Adrenal gland (tissue), 12 donors: ENCODE data around the gene RAF1. TPM values are rescaled to one million over a fixed set of nuclear protein-coding genes. Genes with fewer than 3 reads are reported as not detected.
"Not testable (repeated sequence)": the region's sequence is repeated elsewhere in the genome, so short reads cannot be mapped to it uniquely, and the experiment has no call there.

ENCODE experiments used
- DNase-seq, 7 donors: peaks; one replicate each; pipeline ENCODE4 v3.0.0-alpha.2; 2019 to 2020
- H3K27ac ChIP-seq, 5 donors: fragments of 200-600 bp; sonication (generic) in 4 of 5; 1 replicate in 3 of 5; 2 replicates in 2 of 5; pipeline versions ENCODE4 v1.5.1 to v1.8.0; 2016 to 2020; ENCODE audit warnings: mild to moderate bottlenecking in 1 of 5
- H3K27me3 ChIP-seq: fragments of 200-600 bp; 2 replicates; pipeline ENCODE4 v1.8.0; 2021
- H3K36me3 ChIP-seq, 2 donors: fragments of 200-600 bp; replicated peaks in 1 of 2; 1 replicate in 1 of 2; 2 replicates in 1 of 2; pipeline versions ENCODE4 v1.5.1 to v1.8.0; 2018 to 2022
- H3K4me1 ChIP-seq, 2 donors: fragments of 200-600 bp; replicated peaks in 1 of 2; 1 replicate in 1 of 2; 2 replicates in 1 of 2; pipeline versions ENCODE4 v1.5.1 to v1.8.0; 2018 to 2021
- H3K4me3 ChIP-seq, 4 donors: fragments of 200-600 bp; sonication (generic) in 3 of 4; one replicate each; pipeline ENCODE4 v1.5.1; 2016 to 2018
- H3K9me3 ChIP-seq, 3 donors: fragments of 200-600 bp; sonication (generic) in 1 of 3; replicated peaks in 1 of 3; 1 replicate in 2 of 3; 2 replicates in 1 of 3; pipeline versions ENCODE4 v1.5.1 to v1.8.0; 2016 to 2021
- POLR2A ChIP-seq, 2 donors: fragments of 450-650 bp; IDR thresholded peaks; one replicate each; pipeline ENCODE4 v1.6.1; 2017; ENCODE audit warnings: antibody characterized with exemption in 2 of 2, mild to moderate bottlenecking in 2 of 2, moderate library complexity in 1 of 2
- WGBS, 4 donors: extraction: QIAGEN DNeasy Blood & Tissue Kit in 2 of 4; methylation state at CpG; one replicate each; pipeline versions ENCODE4 v1.1.5 to v1.1.7; 2013 to 2017; 5-methylcytosine and 5-hydroxymethylcytosine counted together
- intact Hi-C, 2 donors: fragments of 100-400 bp; cut with DNase I; formaldehyde crosslinking; loops; one replicate each; pipeline versions ENCODE4 v1.14.1 to v1.15.0; 2022 to 2023
- polyA plus RNA-seq, 3 donors: library from polyadenylated mRNA; stranded (reverse); fragments of 200-250 nt in 2 of 3; fragments of 350-450 nt in 1 of 3; fragmentation: Illumina TruSeq in 1 of 3; extraction: RNeasy Lipid Tissue Mini Kit (QIAGEN cat#74804) in 1 of 3; gene quantifications; one replicate each; pipeline ENCODE4 v1.2.3, GENCODE V29; 2013 to 2014
- total RNA-seq, 9 donors: library from RNA; depleted of rRNA in 4 of 9; stranded (reverse); fragments of >200 nt in 4 of 9; fragments of 120-200 nt in 1 of 9; fragmentation: NEBNext Ultra II Directional in 1 of 9; extraction: Animal tissue kit (Norgen Biotek cat#: 25700) in 1 of 9; gene quantifications; one replicate each; pipeline versions ENCODE4 v1.1.0 to v1.2.4, GENCODE V29; 2013 to 2023
- TF ChIP-seq, protein P1 (sequence below), 6 experiments: fragments of 450-650 bp in 4 of 6; fragments of 200-600 bp in 2 of 6; sonication (generic) in 1 of 6; IDR thresholded peaks; 1 replicate in 5 of 6; 2 replicates in 1 of 6; pipeline versions ENCODE4 v1.5.1 to v1.8.0; 2016 to 2021; ENCODE audit warnings: antibody characterized with exemption in 6 of 6, mild to moderate bottlenecking in 2 of 6, moderate library complexity in 1 of 6
- donor health status: healthy with polysubstance abuse.
- donor health status: Bipolar disorder and iron deficiency.
- donor health status: DM: yes; HTN: yes; CAD: no.
- donor health status: DM: no; HTN: no; CAD: no.
- donor health status: DM: no; HTN: no; CAD: no.
- donor health status: DM: yes; HTN: yes; CAD: no.

RAF1 gene
- total and polyA plus RNA-seq, 12 donors: 45.9 to 110 (median 69.4) TPM

DNA sequence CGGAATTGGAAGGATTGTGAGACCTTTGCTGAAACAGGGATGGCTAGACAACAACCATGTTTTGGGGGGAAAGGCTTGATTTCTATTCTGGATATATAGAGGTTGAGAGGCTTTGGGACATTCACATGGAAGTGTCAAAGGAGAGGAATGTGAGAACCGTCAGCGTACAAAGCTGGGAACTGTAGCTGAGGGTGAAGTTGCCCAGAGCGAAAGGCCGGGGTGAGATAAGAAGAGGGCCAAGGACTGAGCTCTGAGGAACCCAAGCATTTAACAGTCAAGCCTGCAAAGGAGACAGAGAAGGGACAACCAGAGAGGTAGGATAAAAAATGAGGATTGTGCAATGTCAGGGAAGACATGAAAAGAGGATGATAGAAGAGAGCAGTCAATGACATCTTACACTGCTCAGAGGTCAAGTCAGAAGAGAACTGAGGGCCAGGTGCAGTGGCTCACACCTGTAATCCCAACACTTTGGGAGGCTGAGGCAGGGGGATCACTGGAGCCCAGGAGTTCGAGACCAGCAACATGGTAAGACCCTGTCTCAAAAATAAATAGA is 41.5 kb upstream of the RAF1 start:
- no peak for DNase-seq
- 83 to 91% (median 85%) methylated on average over 6 of the region's 6 CpGs for WGBS, 4 donors

DNA sequence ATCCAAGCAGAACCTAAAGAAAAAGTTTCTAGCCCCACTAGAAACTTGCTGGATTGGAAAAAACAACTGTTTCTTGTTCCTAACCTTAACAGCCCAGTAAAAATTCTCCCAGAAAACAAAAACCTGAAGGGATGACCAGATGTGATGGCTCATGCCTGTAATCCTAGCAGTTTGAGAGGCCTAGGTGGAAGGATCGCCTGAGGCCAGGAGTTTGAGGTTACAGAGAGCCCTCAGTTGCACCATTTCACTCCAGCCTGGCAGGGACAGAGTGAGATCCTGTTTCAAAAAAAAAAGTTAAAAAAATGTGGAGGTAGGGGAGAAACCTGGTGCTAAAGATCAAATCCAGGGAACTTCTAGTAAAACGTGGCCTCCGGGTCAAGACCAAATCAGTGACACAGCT is 38.6 kb upstream of the RAF1 start:
- Histone ChIP-seq H3K9me3 (no peaks in the 10 kb centered on the region), H3K4me1 (no peaks in the 10 kb centered on the region), H3K36me3 (no peaks in the 10 kb centered on the region), H3K27ac (no peak overlapping the region), H3K27me3 (no peaks in the 10 kb centered on the region), H3K4me3 (no peak overlapping the region)
- 87 to 94% (median 90%) methylated on average over 3 of the region's 3 CpGs for WGBS, 4 donors
- intact Hi-C loops: no loop called here
- no peak for DNase-seq
- no peak for TF ChIP-seq POLR2A (IDR thresholded peaks at IDR 0.05)
- TF ChIP-seq, protein P1, sequence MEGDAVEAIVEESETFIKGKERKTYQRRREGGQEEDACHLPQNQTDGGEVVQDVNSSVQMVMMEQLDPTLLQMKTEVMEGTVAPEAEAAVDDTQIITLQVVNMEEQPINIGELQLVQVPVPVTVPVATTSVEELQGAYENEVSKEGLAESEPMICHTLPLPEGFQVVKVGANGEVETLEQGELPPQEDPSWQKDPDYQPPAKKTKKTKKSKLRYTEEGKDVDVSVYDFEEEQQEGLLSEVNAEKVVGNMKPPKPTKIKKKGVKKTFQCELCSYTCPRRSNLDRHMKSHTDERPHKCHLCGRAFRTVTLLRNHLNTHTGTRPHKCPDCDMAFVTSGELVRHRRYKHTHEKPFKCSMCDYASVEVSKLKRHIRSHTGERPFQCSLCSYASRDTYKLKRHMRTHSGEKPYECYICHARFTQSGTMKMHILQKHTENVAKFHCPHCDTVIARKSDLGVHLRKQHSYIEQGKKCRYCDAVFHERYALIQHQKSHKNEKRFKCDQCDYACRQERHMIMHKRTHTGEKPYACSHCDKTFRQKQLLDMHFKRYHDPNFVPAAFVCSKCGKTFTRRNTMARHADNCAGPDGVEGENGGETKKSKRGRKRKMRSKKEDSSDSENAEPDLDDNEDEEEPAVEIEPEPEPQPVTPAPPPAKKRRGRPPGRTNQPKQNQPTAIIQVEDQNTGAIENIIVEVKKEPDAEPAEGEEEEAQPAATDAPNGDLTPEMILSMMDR (IDR thresholded peaks at IDR 0.05): no peak

More for the DNA sequence above, 41.5 kb upstream of the RAF1 start:
- no peaks in the 10 kb centered on the region for H3K4me1 ChIP-seq
- no peaks in the 10 kb centered on the region for H3K27me3 ChIP-seq
- no peak overlapping the region for H3K27ac ChIP-seq
- TF ChIP-seq, protein P1 (IDR thresholded peaks at IDR 0.05): no peak
- no peak for TF ChIP-seq POLR2A (IDR thresholded peaks at IDR 0.05)
- H3K9me3 ChIP-seq: no peaks in the 10 kb centered on the region
- H3K36me3 ChIP-seq: no peaks in the 10 kb centered on the region
- intact Hi-C loops: no loop called here
- H3K4me3 ChIP-seq: no peak overlapping the region

DNA sequence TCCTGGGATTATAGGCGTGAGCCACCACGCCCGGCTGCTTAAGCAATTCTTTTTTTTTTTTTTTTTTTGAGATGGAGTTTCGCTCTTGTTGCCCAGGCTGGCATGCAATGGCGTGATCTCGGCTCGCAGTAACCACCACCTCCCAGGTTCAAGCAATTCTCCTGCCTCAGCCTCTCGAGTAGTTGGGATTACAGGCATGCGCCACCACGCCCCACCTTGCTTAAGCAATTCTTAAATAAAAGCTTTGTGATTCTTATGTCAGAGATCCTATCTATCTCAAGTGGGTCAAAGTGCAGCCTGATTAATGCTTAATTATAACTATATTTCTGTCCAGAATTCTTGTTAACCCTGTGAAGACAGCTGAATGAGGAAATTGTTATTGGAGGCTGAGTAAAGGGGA is 37.7 kb upstream of the RAF1 start:
- H3K27me3 ChIP-seq, H3K36me3 ChIP-seq, H3K4me3 ChIP-seq, H3K9me3 ChIP-seq, H3K27ac ChIP-seq, H3K4me1 ChIP-seq, intact Hi-C loops, DNase-seq: not testable (repeated sequence)
- WGBS, 4 donors: 91 to 96% (median 94%) methylated on average over 10 of the region's 10 CpGs

DNA sequence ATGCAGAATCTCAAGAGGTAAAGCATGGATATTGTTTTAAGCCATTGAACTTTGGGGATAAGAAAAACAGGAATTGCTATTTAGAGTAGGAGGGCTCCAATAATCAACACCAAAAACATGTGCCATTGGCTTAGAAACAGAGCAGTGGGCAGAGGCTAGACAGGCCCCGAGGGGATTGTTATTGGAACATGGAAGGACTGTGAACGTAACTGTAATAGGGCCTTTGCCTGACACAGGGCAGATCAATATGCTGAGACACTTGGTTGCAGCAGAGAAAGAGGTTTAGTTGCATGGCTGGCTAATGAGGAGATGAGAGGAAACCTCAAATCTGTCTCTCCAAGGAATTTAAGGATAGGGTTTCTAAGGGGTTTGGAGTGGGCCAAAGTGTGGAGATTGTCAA is 36.9 kb upstream of the RAF1 start:
- TF ChIP-seq, protein P1 (IDR thresholded peaks at IDR 0.05): no peak
- no peak for TF ChIP-seq POLR2A (IDR thresholded peaks at IDR 0.05)
- intact Hi-C loops: no loop called here
- 85 to 95% (median 91%) methylated on average over 2 of the region's 2 CpGs for WGBS, 4 donors

DNA sequence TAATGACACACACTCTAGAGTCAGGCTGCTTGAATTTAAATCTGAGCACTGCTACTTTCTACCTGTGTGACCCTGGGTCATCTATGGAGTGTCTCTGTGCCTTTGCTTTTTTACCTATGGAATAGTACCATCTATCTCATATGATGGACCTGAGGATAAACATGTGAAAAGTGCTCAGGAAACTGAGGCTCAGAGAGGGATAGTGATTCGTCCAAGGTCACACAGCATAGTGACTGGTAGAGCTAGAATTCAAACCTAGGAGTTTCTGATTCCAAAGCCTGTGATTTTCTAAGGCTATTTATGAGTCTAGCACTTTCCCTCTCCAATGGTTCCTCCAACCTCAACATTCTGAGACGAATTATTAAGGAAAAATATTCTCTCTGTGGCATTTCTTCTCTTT is 32.0 kb upstream of the RAF1 start:
- H3K36me3 ChIP-seq: no peaks in the 10 kb centered on the region
- no peak overlapping the region for H3K4me3 ChIP-seq
- no peak for DNase-seq
- H3K9me3 ChIP-seq: no peaks in the 10 kb centered on the region
- no peaks in the 10 kb centered on the region for H3K27me3 ChIP-seq
- no peak overlapping the region for H3K27ac ChIP-seq
- TF ChIP-seq, protein P1 (IDR thresholded peaks at IDR 0.05): no peak
- no peak for TF ChIP-seq POLR2A (IDR thresholded peaks at IDR 0.05)
- no peaks in the 10 kb centered on the region for H3K4me1 ChIP-seq
- intact Hi-C loops: no loop called here
- WGBS, 4 donors: 57 to 87% (median 69%) methylated on average over 2 of the region's 2 CpGs

More for the DNA sequence above, 36.9 kb upstream of the RAF1 start:
- Histone ChIP-seq H3K27me3 (no peaks in the 10 kb centered on the region), H3K27ac (no peak overlapping the region), H3K4me1 (no peaks in the 10 kb centered on the region), H3K9me3 (no peaks in the 10 kb centered on the region), H3K4me3 (no peak overlapping the region), H3K36me3 (no peaks in the 10 kb centered on the region)
- no peak for DNase-seq
